RWPE2 (cell line): ENCODE measurements around the gene POLQ.
A peak's percentile ranks its signal among the peaks of the same experiment; 100 is the strongest.

ENCODE experiments used
- ATAC-seq: fragments of 200-7000 bp; cut with Tn5 transposase; 3 replicates; pipeline ENCODE4 v1.9.1; 2021; ENCODE audit warnings: low read depth
- DNase-seq: peaks from one replicate; pipeline ENCODE4 v3.0.0-alpha.2; 2020; ENCODE audit warnings: low spot score
- H3K27ac ChIP-seq: fragments of 450-650 bp; 2 replicates; pipeline ENCODE4 v1.5.1; 2017; ENCODE audit warnings: mild to moderate bottlenecking; ENCODE audit not compliant: poor library complexity, severe bottlenecking
- H3K27me3 ChIP-seq: fragments of 250-450 bp; sonication (Bioruptor Pico); 2 replicates; pipeline ENCODE4 v1.5.1; 2021; ENCODE audit warnings: mild to moderate bottlenecking, moderate library complexity; ENCODE audit not compliant: insufficient read depth, poor library complexity, severe bottlenecking
- H3K36me3 ChIP-seq: fragments of 250-450 bp; sonication (Bioruptor Pico); 2 replicates; pipeline ENCODE4 v1.5.1; 2020; ENCODE audit warnings: low read depth, mild to moderate bottlenecking, moderate library complexity
- H3K4me1 ChIP-seq: fragments of 250-450 bp; sonication (Bioruptor Pico); 2 replicates; pipeline ENCODE4 v1.5.1; 2021; ENCODE audit warnings: mild to moderate bottlenecking, moderate library complexity; ENCODE audit not compliant: insufficient read depth, poor library complexity, severe bottlenecking
- H3K4me3 ChIP-seq: fragments of 250-450 bp; sonication (Bioruptor Pico); 2 replicates; pipeline ENCODE4 v1.5.1; 2021; ENCODE audit warnings: mild to moderate bottlenecking, moderate library complexity; ENCODE audit not compliant: severe bottlenecking
- H3K9me3 ChIP-seq: fragments of 250-450 bp; sonication (Bioruptor Pico); 2 replicates; pipeline ENCODE4 v1.5.1; 2021; ENCODE audit warnings: mild to moderate bottlenecking, moderate library complexity; ENCODE audit not compliant: severe bottlenecking
- TF ChIP-seq, protein P1 (sequence below): fragments of 450-650 bp; IDR thresholded peaks from one replicate; pipeline ENCODE4 v1.5.1; 2017; ENCODE audit warnings: mild to moderate bottlenecking, moderate library complexity; ENCODE audit not compliant: poor library complexity, severe bottlenecking

The POLQ gene

DNA sequence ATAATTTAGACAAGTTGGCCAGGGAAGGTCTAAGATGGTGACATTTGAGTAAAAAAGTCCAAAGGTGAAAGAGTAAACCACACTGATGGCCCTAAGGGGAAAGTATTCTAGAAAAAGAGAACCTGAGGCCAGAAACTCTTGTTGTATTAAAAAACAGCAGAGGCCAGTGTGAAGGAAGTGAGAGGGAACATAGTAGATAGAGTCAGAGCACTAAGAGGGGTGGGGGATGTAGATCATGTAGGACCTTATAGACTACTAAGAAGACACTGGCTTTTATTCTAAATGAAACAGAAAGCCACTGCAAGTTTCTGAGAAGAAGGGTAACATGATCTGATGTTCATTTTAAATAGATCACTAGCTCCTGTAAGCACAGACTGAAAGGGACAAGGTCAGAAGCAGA, 14.5 kb downstream of the POLQ start:
- Histone ChIP-seq H3K27ac (no peak overlapping the region), H3K36me3 (peaks cover 89% of the 10 kb centered on the region), H3K4me1 (no peaks in the 10 kb centered on the region), H3K4me3 (no peak overlapping the region), H3K9me3 (no peaks in the 10 kb centered on the region), H3K27me3 (no peaks in the 10 kb centered on the region)
- TF ChIP-seq, protein P1, sequence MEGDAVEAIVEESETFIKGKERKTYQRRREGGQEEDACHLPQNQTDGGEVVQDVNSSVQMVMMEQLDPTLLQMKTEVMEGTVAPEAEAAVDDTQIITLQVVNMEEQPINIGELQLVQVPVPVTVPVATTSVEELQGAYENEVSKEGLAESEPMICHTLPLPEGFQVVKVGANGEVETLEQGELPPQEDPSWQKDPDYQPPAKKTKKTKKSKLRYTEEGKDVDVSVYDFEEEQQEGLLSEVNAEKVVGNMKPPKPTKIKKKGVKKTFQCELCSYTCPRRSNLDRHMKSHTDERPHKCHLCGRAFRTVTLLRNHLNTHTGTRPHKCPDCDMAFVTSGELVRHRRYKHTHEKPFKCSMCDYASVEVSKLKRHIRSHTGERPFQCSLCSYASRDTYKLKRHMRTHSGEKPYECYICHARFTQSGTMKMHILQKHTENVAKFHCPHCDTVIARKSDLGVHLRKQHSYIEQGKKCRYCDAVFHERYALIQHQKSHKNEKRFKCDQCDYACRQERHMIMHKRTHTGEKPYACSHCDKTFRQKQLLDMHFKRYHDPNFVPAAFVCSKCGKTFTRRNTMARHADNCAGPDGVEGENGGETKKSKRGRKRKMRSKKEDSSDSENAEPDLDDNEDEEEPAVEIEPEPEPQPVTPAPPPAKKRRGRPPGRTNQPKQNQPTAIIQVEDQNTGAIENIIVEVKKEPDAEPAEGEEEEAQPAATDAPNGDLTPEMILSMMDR = no peak
- no peak for ATAC-seq
- no peak for DNase-seq

DNA sequence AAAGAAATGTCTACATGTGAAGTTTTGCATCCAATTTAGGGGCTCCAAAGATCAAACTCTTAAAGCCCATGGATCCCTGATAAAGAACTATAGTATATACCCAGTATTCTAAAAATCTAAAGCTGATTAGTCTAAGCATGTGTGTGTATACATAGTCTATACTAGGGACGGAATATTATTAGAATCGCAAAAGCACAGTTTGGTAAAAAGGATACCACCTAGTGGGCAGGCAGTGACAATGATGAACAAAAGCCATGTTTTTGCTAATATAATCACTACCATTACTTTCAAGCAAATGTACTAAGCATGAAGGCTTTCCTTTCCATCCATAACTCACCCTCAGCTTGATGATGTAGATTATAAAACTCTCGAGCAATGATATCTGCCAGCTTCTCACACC, 16.5 kb downstream of the POLQ start:
- Histone ChIP-seq H3K4me1 (no peaks in the 10 kb centered on the region), H3K27me3 (no peaks in the 10 kb centered on the region), H3K27ac (no peak overlapping the region), H3K9me3 (no peaks in the 10 kb centered on the region), H3K4me3 (no peak overlapping the region), H3K36me3 (peaks cover 84% of the 10 kb centered on the region)
- no peak for ATAC-seq
- TF ChIP-seq, protein P1 = peak; percentile 47
- no peak for DNase-seq

DNA sequence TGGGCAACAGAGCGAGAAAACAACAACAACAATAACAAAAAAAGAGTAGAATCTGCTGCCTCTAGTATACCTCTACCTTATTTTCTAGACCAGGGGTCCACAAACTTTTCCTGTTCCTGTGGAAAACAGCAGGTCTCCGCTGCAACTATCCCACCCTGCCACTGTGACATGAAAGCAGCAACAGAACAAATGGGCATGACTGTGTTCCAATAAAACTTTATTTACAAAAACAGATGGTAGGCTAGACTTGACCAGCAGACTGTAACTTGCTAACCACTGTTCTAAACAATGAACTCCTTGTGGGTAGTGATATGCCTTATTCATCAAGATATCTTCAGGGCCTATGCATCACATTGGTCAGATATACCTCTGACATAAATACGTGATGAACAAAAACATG, 25.3 kb downstream of the POLQ start:
- H3K4me1 ChIP-seq = no peaks in the 10 kb centered on the region
- ATAC-seq (no peak), DNase-seq (no peak)
- no peak overlapping the region for H3K4me3 ChIP-seq
- H3K27me3 ChIP-seq = no peaks in the 10 kb centered on the region
- TF ChIP-seq, protein P1 = no peak
- H3K27ac ChIP-seq = no peak overlapping the region
- no peaks in the 10 kb centered on the region for H3K9me3 ChIP-seq
- peaks cover 78% of the 10 kb centered on the region for H3K36me3 ChIP-seq

DNA sequence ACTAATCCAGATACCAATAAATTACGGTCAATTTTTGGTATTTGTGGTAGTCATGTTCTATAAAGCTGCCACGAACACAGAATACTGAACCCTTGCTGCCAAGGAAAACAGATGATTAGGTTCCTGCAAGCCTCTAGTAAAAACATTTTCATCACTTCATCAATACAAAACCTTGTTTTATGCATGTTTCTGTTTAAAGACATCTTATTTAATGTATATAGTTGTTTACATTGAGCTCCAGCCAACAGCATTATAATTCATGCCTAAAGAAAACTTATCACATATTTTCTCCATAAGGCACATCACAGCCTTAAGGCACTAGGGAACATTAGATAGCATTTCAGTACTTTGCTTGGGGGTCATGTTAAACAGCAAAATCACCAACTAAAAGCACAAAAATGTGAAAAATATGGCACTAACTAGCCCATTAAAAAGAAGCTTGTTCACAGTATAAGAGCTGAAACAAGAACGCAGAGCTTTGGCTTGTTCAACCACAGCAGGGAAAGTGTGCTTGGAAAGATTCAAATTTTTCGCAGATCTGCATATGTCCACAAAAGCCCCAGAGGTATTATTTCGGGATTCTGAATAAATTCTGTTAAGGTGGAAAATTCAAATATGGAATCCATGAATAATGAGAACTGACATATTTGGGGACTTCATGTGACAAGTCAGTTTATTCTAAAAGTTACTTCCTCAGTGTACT, 27.7 kb downstream of the POLQ start:
- no peak for ATAC-seq
- no peaks in the 10 kb centered on the region for H3K9me3 ChIP-seq
- no peaks in the 10 kb centered on the region for H3K27me3 ChIP-seq
- peaks cover 62% of the 10 kb centered on the region for H3K36me3 ChIP-seq
- DNase-seq = no peak
- no peak overlapping the region for H3K27ac ChIP-seq
- H3K4me3 ChIP-seq = no peak overlapping the region
- TF ChIP-seq, protein P1 = no peak
- no peaks in the 10 kb centered on the region for H3K4me1 ChIP-seq

DNA sequence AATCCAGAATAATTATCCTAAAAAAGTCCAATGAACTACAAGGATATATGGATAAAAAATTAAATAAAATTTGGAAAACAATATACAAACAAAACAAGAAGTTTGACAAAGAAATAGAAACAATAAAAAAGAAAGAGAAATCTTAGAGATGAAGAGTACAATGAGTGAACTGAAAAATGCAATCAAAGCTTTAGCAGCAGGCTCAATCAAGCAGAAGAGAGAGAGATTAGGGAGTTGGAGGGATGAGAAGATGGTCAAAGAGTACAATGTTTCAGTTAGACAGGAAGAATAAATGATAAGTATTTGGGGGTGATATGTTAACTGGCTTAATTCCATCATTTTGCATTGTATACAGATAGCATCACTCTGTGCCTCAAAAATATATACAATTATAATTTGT, 29.9 kb downstream of the POLQ start:
- no peaks in the 10 kb centered on the region for H3K9me3 ChIP-seq
- no peak overlapping the region for H3K27ac ChIP-seq
- H3K36me3 ChIP-seq = peaks cover 62% of the 10 kb centered on the region
- ATAC-seq = no peak
- TF ChIP-seq, protein P1 = no peak
- H3K27me3 ChIP-seq = no peaks in the 10 kb centered on the region
- no peak overlapping the region for H3K4me3 ChIP-seq
- no peaks in the 10 kb centered on the region for H3K4me1 ChIP-seq
- DNase-seq = no peak
